NCI-H524 treated with DMSO at 0.1 percent for 48 hours (cell line): ENCODE data around the gene MVD.

Source experiments
- DNase-seq: peaks from one replicate; lab custom pipeline; 2025; lab: John Stamatoyannopoulos, UW

Gene MVD

DNA sequence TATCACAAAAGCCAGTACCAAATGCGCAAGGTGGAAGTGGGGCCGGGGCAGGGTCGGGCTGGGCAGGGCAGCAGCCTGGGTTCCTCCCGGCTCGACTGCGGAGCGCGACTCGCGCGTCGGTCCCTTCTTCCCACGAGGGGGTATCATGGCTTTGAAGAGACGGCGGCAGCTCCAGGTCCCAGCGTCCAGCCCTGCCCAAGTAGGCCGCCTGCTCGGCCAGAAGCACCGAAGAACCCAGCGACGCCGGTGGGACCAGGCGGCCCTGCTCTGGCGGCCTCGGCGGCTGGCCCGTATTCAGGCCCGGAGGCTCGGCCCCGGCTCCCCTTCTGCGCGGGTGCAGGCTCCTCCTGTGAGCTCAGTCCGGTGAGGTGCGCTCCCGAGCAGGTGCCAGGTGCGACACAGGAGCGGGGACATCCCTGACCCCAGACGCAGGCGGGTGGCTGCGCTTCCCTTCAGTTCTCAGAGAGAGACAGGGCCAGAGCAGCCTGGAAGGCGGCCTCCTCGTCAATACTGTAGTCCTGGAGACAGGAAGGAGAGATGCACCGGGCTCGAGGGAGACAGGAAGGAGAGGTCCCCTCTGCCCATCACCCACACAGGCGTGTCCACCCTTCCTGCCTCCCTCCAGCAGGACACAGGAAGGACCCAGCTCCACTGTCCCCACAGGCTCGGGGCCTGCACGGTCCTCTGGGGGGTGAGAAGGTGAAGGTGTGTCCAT, 34.4 kb upstream of the MVD start:
- no peak for DNase-seq

DNA sequence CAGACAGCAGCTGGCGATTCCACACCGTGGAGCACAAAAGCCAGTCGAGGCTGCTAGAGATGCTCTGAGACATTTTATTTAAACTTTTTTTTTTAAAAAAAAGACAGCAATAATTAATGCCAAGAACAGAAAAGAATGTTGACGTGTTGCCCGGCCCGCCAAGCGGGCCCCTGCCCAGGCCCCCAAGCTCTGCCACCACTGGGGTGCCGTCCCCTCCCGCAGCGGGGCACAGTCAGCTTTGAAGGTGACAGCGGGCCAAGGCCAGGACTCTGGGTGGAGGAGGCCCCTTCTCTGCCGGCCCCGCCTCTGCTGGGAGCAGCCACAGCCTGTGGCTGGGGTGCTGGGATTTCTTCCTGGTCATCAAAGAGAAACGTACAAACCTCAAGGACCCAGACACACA, 33.5 kb upstream of the MVD start:
- DNase-seq = no peak

- no peak for DNase-seq
Observed at GRCh38 chr16:88695753-88696152, 32.9 kb upstream of the MVD start.

GRCh38 chr16:88695218-88695617, 32.3 kb upstream of the MVD start:
- no peak for DNase-seq

DNA sequence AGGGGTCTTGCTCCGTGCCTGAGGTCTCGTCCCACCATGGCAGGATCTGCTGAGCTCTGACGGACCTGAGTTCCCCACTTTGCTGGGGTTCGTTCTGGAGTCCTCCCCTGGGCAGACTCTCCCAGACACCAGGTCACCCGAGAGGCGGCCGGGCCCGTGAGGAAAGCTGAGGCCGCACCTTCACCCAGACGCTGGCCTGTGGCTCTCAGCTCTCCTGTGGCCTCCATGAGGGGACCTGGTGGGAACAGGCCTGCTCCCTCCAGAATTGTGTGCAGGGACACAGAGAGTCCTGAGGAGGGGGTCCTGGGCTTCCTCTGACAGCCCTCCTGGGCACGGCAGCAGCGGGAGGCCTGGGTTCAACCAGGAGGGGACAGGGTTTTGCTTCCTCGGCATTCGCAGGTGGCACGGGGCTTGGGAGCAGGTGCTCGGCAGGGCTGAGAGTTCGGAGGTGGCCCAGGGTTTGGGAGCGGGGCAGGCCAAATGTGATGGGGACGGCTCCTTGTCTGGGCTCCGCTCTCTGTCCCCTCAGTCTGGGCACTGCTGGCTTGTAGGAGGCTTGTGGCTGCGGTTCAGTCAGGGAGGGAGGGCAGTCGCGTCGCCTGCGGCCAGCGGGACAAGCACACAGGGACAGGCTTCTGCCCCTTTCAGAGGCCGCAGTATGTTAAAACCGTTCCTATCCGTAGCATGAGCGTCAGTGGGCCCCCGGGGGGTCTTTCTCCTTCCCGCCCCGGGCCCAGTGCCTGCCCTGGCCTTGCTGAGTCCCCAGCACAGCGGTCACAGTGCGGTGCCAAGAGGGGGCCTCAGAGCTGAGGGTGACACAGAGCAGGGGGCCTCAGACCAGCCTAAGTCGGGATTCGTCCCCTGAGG, 31.6 kb upstream of the MVD start:
- DNase-seq = no peak

DNA sequence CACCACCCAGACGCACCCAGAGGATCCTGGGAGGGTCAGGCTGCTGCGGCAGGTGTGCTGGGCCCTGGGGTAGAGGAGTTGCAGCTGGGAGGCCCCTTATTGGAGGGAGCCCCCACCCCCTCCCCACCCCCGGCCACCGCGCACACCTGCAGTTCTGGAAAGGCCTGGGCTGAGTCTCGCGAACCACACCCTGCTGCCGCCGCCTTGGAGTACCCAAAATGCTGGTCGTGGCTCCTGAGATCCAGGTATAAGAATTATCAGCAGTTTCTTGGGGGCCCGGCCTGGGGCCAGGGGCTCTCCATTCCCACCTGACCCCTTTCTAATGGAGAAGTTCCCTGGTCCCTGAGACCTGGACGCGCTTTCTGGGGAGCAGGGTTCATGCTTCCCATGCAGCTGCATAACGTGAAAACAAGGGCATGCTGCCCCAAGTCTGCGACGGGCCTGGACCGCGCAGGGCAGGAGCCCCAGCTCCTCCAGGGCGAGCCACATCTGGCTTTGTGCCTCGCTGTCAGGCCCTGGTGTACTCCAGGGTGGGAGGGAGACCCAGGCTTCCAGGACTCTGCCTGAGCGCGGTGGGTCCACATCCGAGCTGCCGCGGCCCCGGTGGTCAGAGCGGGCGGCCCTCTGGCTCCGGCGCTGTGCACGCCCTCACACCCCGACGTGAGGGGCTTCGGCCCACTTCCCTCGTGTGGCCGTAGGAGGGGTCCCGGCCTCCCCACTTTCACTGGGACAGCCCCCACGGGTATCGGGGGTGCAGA, 30.7 kb upstream of the MVD start:
- no peak for DNase-seq

- DNase-seq = no peak
Observed at GRCh38 chr16:88692861-88693260, 30.0 kb upstream of the MVD start.

GRCh38 chr16:88691924-88692560, 29.2 kb upstream of the MVD start:
- no peak for DNase-seq

DNA sequence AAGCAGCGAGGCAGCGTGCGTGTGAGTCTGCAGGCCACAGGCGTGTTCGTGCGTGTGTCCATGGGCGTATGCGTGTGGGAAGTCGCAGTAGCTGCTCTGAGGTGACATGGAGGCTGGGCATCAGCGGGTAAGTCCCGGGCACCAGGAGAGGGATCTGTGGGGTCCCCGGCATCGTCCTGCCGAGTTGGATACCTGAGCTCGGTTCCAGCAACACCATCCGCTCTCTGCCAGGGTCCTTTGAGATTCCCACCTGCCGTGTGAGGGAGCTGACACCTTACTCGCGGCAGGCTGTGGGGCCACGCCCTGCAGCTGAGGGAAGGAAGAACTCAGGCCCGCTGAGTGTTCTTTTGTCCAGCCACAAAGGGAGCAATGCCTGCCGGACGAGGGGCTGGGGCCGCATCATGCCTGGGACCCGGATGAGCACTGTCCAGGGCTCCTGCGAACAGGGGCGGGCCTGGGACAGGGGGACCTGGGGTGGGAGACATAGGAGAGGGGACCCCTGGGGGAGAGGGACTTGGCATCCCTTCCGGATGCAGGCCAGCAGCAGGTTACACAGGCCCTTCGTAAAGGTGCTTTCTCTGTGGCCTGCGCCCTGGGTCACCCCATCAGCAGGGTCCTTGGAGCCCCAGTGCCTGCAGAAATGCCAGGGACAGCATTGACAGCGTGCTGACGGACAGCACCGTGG, 28.4 kb upstream of the MVD start:
- no peak for DNase-seq

DNA sequence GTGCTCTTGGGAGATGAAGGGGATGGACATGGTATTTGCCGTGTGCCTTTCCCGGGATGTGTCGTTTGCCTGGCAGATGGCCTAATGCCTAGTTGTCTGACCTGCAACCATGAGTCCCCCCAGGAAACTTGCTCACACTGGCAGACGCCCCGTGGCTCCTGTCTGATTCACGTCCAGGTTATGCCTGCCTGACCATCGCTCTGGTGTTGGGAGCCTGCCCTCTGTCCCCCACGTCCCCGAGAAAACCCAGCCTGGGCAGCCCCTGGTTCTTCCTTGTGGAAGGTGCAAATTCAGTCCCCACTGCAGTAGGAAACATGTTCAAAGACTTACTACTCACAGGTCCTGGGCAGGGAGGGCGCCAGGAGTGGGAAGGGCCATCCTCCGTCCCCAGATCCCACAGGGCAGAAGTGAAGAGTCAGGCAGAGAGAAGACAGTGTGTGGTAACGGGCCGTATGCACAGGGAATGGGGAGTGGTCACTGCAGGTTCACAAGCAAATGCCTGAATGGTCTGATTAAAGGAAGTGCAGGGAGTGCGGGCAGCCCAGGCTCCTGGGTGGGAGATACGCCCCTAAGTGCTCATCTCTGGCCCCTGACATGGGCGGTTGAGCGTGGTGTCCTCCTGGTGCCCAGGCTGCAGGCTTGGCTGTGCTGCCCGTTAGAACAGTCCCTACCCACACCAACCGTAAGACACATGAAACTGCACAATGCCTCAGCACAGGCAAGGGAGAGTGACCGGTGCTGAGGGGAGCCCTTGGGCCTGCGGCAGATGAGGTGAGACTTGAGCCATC, 27.6 kb upstream of the MVD start:
- DNase-seq = no peak

DNA sequence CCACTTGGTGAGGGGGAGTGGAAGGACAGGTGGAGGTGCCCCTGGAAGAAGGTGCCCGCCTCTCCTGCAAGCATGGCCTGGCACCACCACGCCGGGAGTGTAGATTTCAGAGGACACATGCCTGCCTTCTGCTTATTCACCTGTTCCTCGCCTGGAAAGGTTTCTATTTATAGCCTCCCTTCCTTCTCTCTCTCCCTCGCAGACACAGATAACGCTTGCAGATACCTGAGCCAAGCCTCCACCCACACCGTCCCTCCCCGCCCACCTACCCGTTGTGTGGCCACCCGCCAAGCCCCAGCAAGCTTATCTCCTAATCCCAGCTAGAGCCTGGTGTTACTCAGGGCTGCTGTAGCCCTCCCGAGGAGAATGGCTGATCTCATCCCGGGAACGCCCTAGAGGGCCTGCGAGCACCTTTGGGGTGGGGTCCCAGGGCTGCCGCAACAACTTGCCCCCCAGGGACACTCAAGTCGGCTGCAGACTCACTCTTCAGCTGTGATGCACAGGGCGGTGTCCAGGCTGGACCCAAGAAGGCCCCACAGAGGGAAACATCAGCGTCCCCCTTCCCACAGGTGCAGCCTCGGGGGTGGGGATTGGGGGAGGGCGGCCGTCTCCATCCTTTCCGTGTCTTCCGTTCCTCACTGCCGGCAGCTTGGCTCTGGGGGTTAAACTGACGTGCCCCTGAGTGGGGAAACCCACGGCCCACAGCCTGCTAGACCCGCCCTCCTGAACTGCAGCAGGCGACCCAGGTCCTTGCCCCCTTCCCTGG, 25.3 kb upstream of the MVD start:
- no peak for DNase-seq

DNA sequence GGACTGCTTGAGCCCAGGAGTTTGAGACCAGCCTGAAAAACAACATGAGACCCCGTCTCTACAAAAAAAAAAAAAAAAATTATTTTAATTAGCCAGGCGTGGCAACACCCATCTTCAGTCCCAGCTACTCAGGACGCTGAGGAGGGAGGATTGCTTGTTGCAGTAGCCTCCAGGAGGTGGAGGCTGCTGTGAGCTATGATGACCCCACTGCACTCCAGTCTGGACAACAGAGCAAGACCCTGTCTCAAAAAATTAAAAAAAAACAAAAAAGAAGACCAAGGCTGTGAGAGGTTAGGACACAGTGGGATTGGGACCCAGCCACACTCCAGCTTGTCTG, 24.8 kb upstream of the MVD start:
- DNase-seq = no peak

GRCh38 chr16:88687254-88687576, 24.3 kb upstream of the MVD start:
- DNase-seq = no peak

DNA sequence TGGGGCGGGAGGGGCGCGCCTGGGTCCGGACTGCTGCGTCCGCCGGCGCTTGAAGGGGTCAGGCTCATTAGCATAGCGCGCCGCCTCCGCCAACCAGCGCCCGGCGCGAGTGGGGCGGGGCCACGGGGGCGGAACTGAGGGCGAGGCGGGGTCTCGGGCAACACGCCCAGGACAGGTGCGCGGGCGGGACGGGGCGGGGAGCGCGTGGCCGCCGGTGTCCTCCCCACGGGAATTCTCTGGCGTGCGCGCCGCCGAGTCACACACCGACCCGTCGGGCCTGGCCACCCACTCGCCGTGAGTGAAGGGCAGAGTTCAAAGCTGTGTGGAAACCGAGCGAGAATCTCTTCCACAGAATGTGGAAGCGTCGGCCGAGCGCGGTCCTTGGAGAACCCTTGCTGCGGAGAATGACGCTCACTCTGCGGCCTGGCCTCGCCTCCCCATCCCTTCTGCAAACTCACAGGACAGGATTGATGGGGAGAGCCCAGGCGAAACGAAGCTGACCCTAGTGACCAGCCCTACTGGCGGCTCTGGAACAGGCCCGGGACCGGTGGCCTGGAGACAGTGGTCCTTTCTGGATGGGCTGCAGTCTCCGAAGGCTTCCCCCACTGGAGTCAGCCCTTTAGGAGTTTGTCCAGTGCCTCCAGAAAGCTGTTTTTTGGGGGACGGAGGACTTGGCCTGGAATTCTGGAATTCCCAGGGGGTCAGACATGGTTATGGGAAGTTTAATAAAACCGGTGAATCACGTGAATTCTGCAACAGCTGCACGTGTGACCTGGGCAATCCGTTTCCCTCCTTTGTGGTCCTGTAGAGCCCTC, 23.8 kb upstream of the MVD start, which contains the start of gene SNAI3:
TSS of gene SNAI3 (minus strand) at position 69 of the 815 bp plus-strand sequence. CDS start 101 bp downstream, outside the sequence.
- DNase-seq = no peak

DNA sequence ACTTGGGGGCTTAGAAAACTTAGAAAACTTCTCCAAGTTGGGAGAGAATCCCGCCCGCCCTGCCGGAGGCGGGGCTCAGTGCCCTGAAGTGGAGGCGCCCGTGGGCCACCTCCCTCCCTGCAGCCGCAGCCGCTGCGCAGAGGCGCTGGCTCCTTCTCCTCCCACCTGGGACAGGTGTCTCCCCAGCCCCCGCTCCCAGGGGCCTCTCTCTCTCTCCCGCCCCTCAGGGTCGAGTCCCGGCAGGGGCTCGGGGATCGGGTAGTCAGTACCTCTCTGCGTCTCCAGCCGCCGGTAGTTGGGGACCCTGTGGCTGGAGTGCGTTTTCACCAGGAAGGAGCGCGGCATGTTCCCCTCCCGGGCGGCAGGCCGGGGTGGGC, 23.2 kb upstream of the MVD start:
- no peak for DNase-seq

GRCh38 chr16:88685156-88686061, 22.5 kb upstream of the MVD start:
- DNase-seq = no peak

- DNase-seq = no peak
Observed at GRCh38 chr16:88684569-88685155, 21.8 kb upstream of the MVD start.
